ENCODE measurements around the gene HCAR3. TPM values are rescaled to one million over a fixed set of nuclear protein-coding genes. Genes with fewer than 3 reads are reported as not detected.

Gene HCAR3
- total RNA-seq, 1 experiment from 2014 or later = not detected

DNA sequence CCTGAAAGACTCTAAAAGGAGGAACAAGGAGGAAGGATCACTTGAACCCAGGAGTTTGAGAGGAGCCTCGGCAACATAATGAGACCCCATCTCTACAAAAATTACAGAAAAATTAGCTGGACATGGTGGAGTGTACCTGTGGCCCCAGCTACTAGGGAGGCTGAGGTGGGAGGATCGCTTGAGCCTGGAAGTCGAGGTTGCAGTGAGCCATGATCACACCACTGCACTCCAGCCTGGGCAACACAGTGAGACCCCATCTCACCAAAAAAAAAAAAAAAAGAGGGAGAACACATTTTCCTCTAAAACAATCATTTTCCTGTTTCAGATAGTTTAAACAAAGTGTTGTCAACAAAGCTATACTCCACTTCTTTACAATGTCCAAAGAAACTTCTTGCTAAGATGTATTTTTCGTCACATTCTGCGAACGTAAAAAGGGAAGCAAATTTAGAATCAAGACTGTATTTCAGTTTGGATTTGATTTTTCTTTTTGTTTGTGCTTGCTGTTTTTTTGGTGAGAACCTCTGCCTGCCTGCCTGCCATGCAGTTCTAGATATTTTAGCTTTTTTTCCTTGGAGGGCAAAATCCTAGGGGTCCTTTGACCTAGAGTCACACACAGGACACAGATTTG lies 9.0 kb upstream of the HCAR3 start:
- H3K36me3 ChIP-seq (ENCODE audit: control insufficient read depth, insufficient read depth, low read length) = no peaks in the 10 kb centered on the region
- ATAC-seq = no peak
- H3K4me3 ChIP-seq (ENCODE audit: low read depth in 2 of 2, low read length in 2 of 2) = no peak overlapping the region
- ChIA-PET POLR2A (interaction anchor here (1.1 kb wide), 1 partner anchor 10 kb away, joined by 6 read pairs; no protein-coding TSS in a partner anchor), CTCF (interaction anchor here (0.6 to 0.7 kb wide), 2 partner anchors 86 to 508 kb away, joined by 4 to 6 read pairs; partner anchors contain the start of gene MTRFR)
- no peak for DNase-seq (ENCODE audit: low read depth, low spot score)
- no peak overlapping the region for H3K27ac ChIP-seq (ENCODE audit: low read length)
- in situ Hi-C loops (cut with HindIII; ENCODE audit: low pct_unique_long_range_greater_than_20kb, low sequenced_read_pairs) = no loop called here
- no peaks in the 10 kb centered on the region for H3K27me3 ChIP-seq (ENCODE audit: control insufficient read depth, insufficient read depth, low read length)
- BruUV-seq (replicated peaks) = no TSS peak
- no peaks in the 10 kb centered on the region for H3K9me3 ChIP-seq (ENCODE audit: control insufficient read depth, insufficient read depth, low read depth, low read length)
- intact Hi-C loops (cut with micrococcal nuclease; ENCODE audit: unreplicated experiment) = no loop called here
- TF ChIP-seq SIN3A (IDR thresholded peaks at IDR 0.05; ENCODE audit: borderline replicate concordance, insufficient read depth, low read depth, low read length) = no peak
- no peak for TF ChIP-seq REST (IDR thresholded peaks at IDR 0.05; ENCODE audit: insufficient read depth in 1 of 2, low read depth in 2 of 2, low read length in 1 of 2)
- TF ChIP-seq TCF7L2 (IDR thresholded peaks at IDR 0.05; ENCODE audit: low read depth, low read length) = no peak
- no peak for TF ChIP-seq POLR2AphosphoS5 (IDR thresholded peaks at IDR 0.05; ENCODE audit: low read depth, low read length)
- no peak for TF ChIP-seq CTCF (IDR thresholded peaks at IDR 0.05)
- H3K4me1 ChIP-seq (ENCODE audit: control insufficient read depth, insufficient read depth, low read length) = 0 out of 2 replicates have a peak, but pooled peaks cover 4% of the 10 kb centered on the region

GRCh38 chr12:122724641-122725243 lies 8.1 kb upstream of the HCAR3 start:
- in situ Hi-C loops (cut with HindIII; ENCODE audit: low pct_unique_long_range_greater_than_20kb, low sequenced_read_pairs) = no loop called here
- intact Hi-C loops (cut with micrococcal nuclease; ENCODE audit: unreplicated experiment) = no loop called here
- no peak for DNase-seq (ENCODE audit: low read depth, low spot score)
- ChIA-PET POLR2A (interaction anchor here (1.1 kb wide), 1 partner anchor 10 kb away, joined by 6 read pairs; no protein-coding TSS in a partner anchor), CTCF (interaction anchor here (0.6 kb wide), 1 partner anchor 87 kb away, joined by 4 read pairs; no protein-coding TSS in a partner anchor)
- ATAC-seq = no peak
- no TSS peak for BruUV-seq (replicated peaks)
- Histone ChIP-seq H3K36me3 (ENCODE audit: control insufficient read depth, insufficient read depth, low read length) (no peaks in the 10 kb centered on the region), H3K9me3 (ENCODE audit: control insufficient read depth, insufficient read depth, low read depth, low read length) (no peaks in the 10 kb centered on the region), H3K27ac (ENCODE audit: low read length) (no peak overlapping the region), H3K4me3 (ENCODE audit: low read depth in 2 of 2, low read length in 2 of 2) (no peak overlapping the region), H3K4me1 (ENCODE audit: control insufficient read depth, insufficient read depth, low read length) (no peaks in the 10 kb centered on the region), H3K27me3 (ENCODE audit: control insufficient read depth, insufficient read depth, low read length) (no peaks in the 10 kb centered on the region)
- no peak for TF ChIP-seq POLR2AphosphoS5 (IDR thresholded peaks at IDR 0.05; ENCODE audit: low read depth, low read length)
- TF ChIP-seq SIN3A (IDR thresholded peaks at IDR 0.05; ENCODE audit: borderline replicate concordance, insufficient read depth, low read depth, low read length) = no peak
- no peak for TF ChIP-seq CTCF (IDR thresholded peaks at IDR 0.05)
- no peak for TF ChIP-seq TCF7L2 (IDR thresholded peaks at IDR 0.05; ENCODE audit: low read depth, low read length)
- TF ChIP-seq REST (IDR thresholded peaks at IDR 0.05; ENCODE audit: insufficient read depth in 1 of 2, low read depth in 2 of 2, low read length in 1 of 2) = no peak
